ENCODE measurements around the gene LYZL1.
A peak's percentile ranks its signal among the peaks of the same experiment; 100 is the strongest.
"Not testable (repeated sequence)": the region's sequence is repeated elsewhere in the genome, so short reads cannot be mapped to it uniquely, and the experiment has no call there.

The LYZL1 gene

GRCh38 chr10:29263506-29263905 lies 25.4 kb upstream of the LYZL1 start:
- no peak for DNase-seq (ENCODE audit: low spot score)

- DNase-seq (ENCODE audit: low spot score) = no peak
These were observed 23.6 kb upstream of the LYZL1 start for GRCh38 chr10:29265210-29265768.

- DNase-seq (ENCODE audit: low spot score) = no peak
These were observed 22.2 kb upstream of the LYZL1 start for GRCh38 chr10:29266641-29267040.

GRCh38 chr10:29268011-29268410 lies 20.9 kb upstream of the LYZL1 start:
- no peak for DNase-seq (ENCODE audit: low spot score)

GRCh38 chr10:29269486-29269885 lies 19.4 kb upstream of the LYZL1 start:
- no peak for DNase-seq (ENCODE audit: low spot score)

- DNase-seq (ENCODE audit: low spot score) = no peak
These were observed 18.0 kb upstream of the LYZL1 start for GRCh38 chr10:29270883-29271282.

GRCh38 chr10:29271877-29272276 lies 17.0 kb upstream of the LYZL1 start:
- DNase-seq (ENCODE audit: low spot score) = no peak

- DNase-seq (ENCODE audit: low spot score) = no peak
These were observed 15.4 kb upstream of the LYZL1 start for GRCh38 chr10:29273478-29273877.

- DNase-seq (ENCODE audit: low spot score) = peak; percentile 54
These were observed 12.5 kb upstream of the LYZL1 start for GRCh38 chr10:29276251-29276850.

- peak; percentile 22 for DNase-seq (ENCODE audit: low spot score)
These were observed 11.6 kb upstream of the LYZL1 start for GRCh38 chr10:29277296-29277695.

GRCh38 chr10:29279779-29280487 lies 8.9 kb upstream of the LYZL1 start:
- DNase-seq (ENCODE audit: low spot score) = no peak

- no peak for DNase-seq (ENCODE audit: low spot score)
These were observed 8.4 kb upstream of the LYZL1 start for GRCh38 chr10:29280488-29280840.

- no peak for DNase-seq (ENCODE audit: low spot score)
These were observed 3.2 kb upstream of the LYZL1 start for GRCh38 chr10:29285624-29286051.

GRCh38 chr10:29287635-29288034 lies 1.2 kb upstream of the LYZL1 start:
- DNase-seq (ENCODE audit: low spot score) = no peak

GRCh38 chr10:29291561-29291960 lies 2.7 kb downstream of the LYZL1 start:
- not testable (repeated sequence) for DNase-seq (ENCODE audit: low spot score)

GRCh38 chr10:29292406-29292805 lies 3.5 kb downstream of the LYZL1 start:
- not testable (repeated sequence) for DNase-seq (ENCODE audit: low spot score)

GRCh38 chr10:29295813-29296212 lies 6.9 kb downstream of the LYZL1 start:
- no peak for DNase-seq (ENCODE audit: low spot score)

- no peak for DNase-seq (ENCODE audit: low spot score)
These were observed 8.8 kb downstream of the LYZL1 start for GRCh38 chr10:29297678-29298077.

GRCh38 chr10:29301359-29301910 lies 12.6 kb downstream of the LYZL1 start:
- DNase-seq (ENCODE audit: low spot score) = no peak

- no peak for DNase-seq (ENCODE audit: low spot score)
These were observed 13.6 kb downstream of the LYZL1 start for GRCh38 chr10:29302499-29302898.

- peak; percentile 61 for DNase-seq (ENCODE audit: low spot score)
These were observed 15.6 kb downstream of the LYZL1 start for GRCh38 chr10:29304264-29304994.

GRCh38 chr10:29304995-29305335 lies 16.1 kb downstream of the LYZL1 start:
- DNase-seq (ENCODE audit: low spot score) = no peak

GRCh38 chr10:29306688-29307087 lies 17.8 kb downstream of the LYZL1 start:
- DNase-seq (ENCODE audit: low spot score) = no peak
